PFSK-1 (cell line): ENCODE data around the gene POC1A.

ENCODE experiments used
- FOXP2 ChIP-seq: optimal IDR thresholded peaks from 2 replicates; pipeline ENCODE3; 2011; ENCODE audit warnings: borderline replicate concordance, control low read depth, inconsistent platforms; ENCODE audit not compliant: insufficient read depth; ENCODE audit errors: extremely low read length, extremely low read depth
- POLR2AphosphoS5 ChIP-seq: IDR thresholded peaks from 2 replicates; pipeline ENCODE4 v1.6.1; 2012; ENCODE audit warnings: low read depth, mild to moderate bottlenecking, control low read depth, low read length, moderate library complexity
- REST ChIP-seq, 2 experiments: IDR thresholded peaks; 2 replicates each; pipeline versions ENCODE4 v1.6.1 to v1.8.0; 2011 to 2012; ENCODE audit warnings: low read depth in 2 of 2, low read length in 2 of 2, control low read depth in 1 of 2, inconsistent platforms in 1 of 2, mild to moderate bottlenecking in 1 of 2, moderate library complexity in 1 of 2; ENCODE audit not compliant: insufficient read depth in 1 of 2
- SIN3A ChIP-seq: IDR thresholded peaks from 2 replicates; pipeline ENCODE4 v1.6.1; 2012; ENCODE audit warnings: mild to moderate bottlenecking, low read length, moderate library complexity, borderline replicate concordance; ENCODE audit not compliant: insufficient read depth

DNA sequence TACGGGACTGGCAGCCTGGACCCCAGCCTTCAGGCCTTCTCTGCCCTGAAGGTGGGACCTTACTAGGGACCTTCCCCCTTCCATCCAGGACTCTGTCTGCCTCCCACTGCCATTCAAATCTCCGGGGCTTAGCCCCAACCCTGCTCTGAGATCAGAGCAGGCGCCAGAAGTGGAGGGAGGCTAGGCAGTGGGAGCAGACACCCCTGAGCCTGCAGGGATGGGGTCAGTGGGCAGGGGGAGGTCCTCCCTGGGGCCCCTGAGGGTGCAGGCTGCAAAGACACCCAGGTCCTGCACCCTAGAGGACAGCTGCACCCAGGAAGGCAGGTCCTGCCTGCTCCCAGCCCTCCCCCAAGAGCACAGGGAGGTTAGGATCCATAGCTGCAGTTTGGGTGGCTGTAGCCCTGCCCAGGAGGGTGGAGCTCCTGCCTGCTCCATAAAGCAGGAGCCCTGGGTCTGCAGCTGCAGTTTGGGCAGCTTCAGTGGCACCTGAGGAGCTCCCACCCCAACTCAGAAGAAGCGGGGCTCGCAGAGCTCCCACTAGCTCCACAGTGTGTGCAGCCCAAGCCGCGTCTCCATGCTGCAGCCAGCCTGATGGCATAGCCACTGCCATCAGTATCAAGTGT, 8.1 kb upstream of the POC1A start:
- TF ChIP-seq POLR2AphosphoS5 = no peak
- no peak for TF ChIP-seq REST (IDR thresholded peaks at IDR 0.05; ENCODE audit: insufficient read depth in 1 of 2, low read depth in 2 of 2, low read length in 2 of 2)
- no peak for TF ChIP-seq SIN3A
- TF ChIP-seq FOXP2 = no peak
